Activated T-cell treated with anti-CD3 and anti-CD28 coated beads for 4 hours (primary cell): ENCODE data around the gene SORBS2.

Experiments used
- DNase-seq: peaks from one replicate; pipeline ENCODE4 v3.0.0-alpha.2; 2020

The SORBS2 gene

GRCh38 chr4:185800266-185800945 is 11.6 kb downstream of the SORBS2 start:
- DNase-seq = no peak

- DNase-seq = no peak
These were observed 12.6 kb downstream of the SORBS2 start for GRCh38 chr4:185799442-185799841.

- DNase-seq = no peak
These were observed 14.2 kb downstream of the SORBS2 start for GRCh38 chr4:185797596-185798338.

GRCh38 chr4:185797018-185797417 is 15.0 kb downstream of the SORBS2 start:
- DNase-seq = no peak

- no peak for DNase-seq
These were observed 15.8 kb downstream of the SORBS2 start for GRCh38 chr4:185796176-185796575.

- DNase-seq = no peak
These were observed 17.4 kb downstream of the SORBS2 start for GRCh38 chr4:185794637-185795036.

GRCh38 chr4:185793716-185794115 is 18.3 kb downstream of the SORBS2 start:
- DNase-seq = no peak

GRCh38 chr4:185793116-185793485 is 18.9 kb downstream of the SORBS2 start:
- DNase-seq = no peak

- no peak for DNase-seq
These were observed 19.4 kb downstream of the SORBS2 start for GRCh38 chr4:185792384-185793115.

- DNase-seq = no peak
These were observed 23.9 kb downstream of the SORBS2 start for GRCh38 chr4:185787926-185788679.

- DNase-seq = no peak
These were observed 25.6 kb downstream of the SORBS2 start for GRCh38 chr4:185786422-185786821.

- DNase-seq = no peak
These were observed 28.4 kb downstream of the SORBS2 start for GRCh38 chr4:185783574-185783973.

GRCh38 chr4:185782523-185782922 is 29.5 kb downstream of the SORBS2 start:
- DNase-seq = no peak

- no peak for DNase-seq
These were observed 30.3 kb downstream of the SORBS2 start for GRCh38 chr4:185781555-185782215.

- no peak for DNase-seq
These were observed 31.5 kb downstream of the SORBS2 start for GRCh38 chr4:185780472-185780871.

- DNase-seq = no peak
These were observed 32.5 kb downstream of the SORBS2 start for GRCh38 chr4:185779517-185779916.

GRCh38 chr4:185778307-185778706 is 33.7 kb downstream of the SORBS2 start:
- DNase-seq = no peak

GRCh38 chr4:185775792-185776555 is 36.0 kb downstream of the SORBS2 start:
- no peak for DNase-seq

GRCh38 chr4:185774845-185775680 is 36.9 kb downstream of the SORBS2 start:
- DNase-seq = no peak

GRCh38 chr4:185774131-185774653 is 37.8 kb downstream of the SORBS2 start:
- no peak for DNase-seq

- DNase-seq = no peak
These were observed 38.6 kb downstream of the SORBS2 start for GRCh38 chr4:185773419-185773818.
